Measurements from ENCODE around the gene TMEM63C.

The TMEM63C gene

DNA sequence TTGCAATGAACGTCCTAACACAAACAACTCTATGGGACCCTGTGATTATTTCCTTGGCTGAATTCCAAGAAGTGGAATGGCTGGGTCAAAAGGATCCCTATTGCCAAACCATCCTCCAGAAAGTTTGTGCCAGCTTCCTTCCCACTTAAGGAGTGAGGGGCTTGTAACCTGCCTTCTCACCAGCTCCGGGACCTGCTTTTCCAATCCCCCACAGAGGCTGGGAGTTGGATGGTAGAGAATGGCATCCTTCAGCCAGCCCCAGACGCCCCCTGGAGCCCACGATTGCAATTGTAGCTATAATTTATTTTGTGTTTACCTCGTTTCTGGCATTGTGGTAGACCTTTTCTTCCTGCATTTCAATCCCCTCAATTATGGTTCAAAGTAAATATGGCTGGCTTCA is 30.4 kb upstream of the TMEM63C start:
- H3K27ac ChIP-seq, result no peak overlapping the region
- TF ChIP-seq CTCF (conservative IDR thresholded peaks at IDR 0.05) (peak; percentile 56), ZFX (IDR thresholded peaks at IDR 0.05) (no peak)

DNA sequence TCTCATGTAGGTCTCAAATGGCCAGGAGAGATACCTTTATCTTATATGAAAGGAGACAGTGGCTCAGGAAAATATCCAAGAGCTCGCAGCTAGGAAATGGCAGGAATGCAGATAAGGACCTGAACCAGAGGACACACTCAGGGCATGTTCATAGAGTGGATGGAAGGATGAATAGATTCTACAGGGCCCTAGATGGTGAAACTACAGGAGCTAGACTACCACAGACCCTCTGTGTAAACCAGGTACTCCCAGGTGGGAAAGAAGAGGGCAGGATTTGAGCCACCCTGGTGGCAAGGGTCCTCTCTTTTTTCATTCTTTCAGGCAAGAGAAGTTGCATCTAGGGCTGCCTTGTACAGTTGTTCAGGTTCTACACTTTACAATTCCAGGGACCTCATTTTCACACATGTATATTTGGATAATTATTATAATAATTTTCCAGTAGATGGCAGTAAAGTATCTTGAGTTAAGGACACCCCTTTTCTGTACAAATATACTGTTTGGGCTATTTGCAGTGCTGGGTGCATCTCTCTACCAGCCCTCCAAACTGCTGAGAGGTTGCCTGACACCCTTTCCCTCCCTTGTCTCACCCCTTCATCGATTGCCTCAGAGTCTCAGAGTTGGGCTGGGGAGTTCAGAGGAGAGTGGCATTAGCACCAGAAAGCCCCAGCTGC is 29.5 kb upstream of the TMEM63C start:
- no peak for TF ChIP-seq ZFX (IDR thresholded peaks at IDR 0.05)
- TF ChIP-seq CTCF (conservative IDR thresholded peaks at IDR 0.05), result peak; percentile 19; the same call in 1 of the 2 replicates
- H3K27ac ChIP-seq, result no peak overlapping the region

DNA sequence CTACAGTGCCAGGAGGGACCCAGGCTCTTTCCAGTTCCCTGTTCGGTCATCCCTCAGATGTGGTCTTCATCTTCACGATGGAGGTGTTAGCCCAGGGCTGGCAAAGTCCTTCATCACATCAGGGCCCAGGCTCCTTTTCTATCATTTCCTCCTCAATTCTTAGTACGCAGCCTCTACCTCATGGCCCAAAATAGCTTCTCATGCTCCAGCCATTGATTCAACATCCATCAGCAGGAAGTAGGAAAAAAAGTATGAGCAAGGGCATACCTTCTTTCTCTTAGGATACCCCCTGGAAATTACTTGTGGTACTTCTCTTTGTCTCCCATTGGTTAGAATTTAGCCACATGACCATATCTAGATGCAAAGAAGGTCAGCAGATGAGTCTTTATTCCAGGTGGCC is 27.8 kb upstream of the TMEM63C start:
- TF ChIP-seq ZFX (IDR thresholded peaks at IDR 0.05) (no peak), CTCF (conservative IDR thresholded peaks at IDR 0.05) (no peak)
- H3K27ac ChIP-seq, result no peak overlapping the region

DNA sequence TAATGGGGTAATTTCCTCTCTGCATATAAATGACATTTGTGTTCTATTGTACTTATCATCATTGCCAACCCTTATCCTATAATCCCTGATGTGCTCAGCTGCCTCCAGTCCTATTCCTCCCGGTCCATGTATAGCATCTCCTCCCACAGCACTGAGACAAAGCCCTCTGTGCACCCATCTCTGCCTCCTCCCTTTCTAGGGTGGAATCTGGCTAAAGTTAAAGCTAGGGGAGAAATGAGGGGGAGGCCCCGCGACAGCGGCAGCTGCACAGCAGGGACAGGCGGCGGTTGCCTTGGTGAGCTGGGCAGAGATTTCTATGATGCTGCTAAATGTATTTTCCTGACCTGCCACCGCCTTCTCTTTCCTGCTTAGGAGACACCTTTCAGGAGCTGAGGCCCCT is 27.2 kb upstream of the TMEM63C start:
- no peak for TF ChIP-seq CTCF (conservative IDR thresholded peaks at IDR 0.05)
- H3K27ac ChIP-seq, result no peak overlapping the region

GRCh38 chr14:77155083-77155482 is 26.5 kb upstream of the TMEM63C start:
- TF ChIP-seq CTCF (conservative IDR thresholded peaks at IDR 0.05) (no peak), ZFX (IDR thresholded peaks at IDR 0.05) (no peak)

DNA sequence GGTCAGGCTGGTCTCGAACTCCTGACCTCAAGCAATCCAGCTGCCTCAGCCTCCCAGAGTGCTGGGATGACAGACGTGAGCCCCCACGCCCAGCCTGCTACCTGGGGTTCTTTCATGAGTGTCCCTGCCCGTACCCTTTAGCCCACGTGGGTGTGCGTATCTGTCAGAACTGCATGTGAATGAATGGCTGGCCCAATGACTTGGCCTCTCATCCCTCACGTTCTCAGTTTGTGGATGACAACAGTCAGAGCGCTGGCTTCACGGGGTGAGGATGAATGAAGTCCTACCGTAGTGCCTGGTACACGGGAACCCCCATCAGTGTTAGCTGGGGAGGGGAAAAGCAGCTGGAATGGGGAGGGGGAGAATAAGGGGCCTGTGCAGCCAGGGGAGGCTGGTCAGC is 23.9 kb upstream of the TMEM63C start:
- H3K27ac ChIP-seq, result no peak overlapping the region

More at GRCh38 chr14:77155083-77155482, 26.5 kb upstream of the TMEM63C start:
- no peak overlapping the region for H3K27ac ChIP-seq

More for the DNA sequence above, 23.9 kb upstream of the TMEM63C start:
- TF ChIP-seq ZFX (IDR thresholded peaks at IDR 0.05) (no peak), CTCF (conservative IDR thresholded peaks at IDR 0.05) (no peak)
